A549 (cell line): ENCODE data around the gene GRK1. TPM values are rescaled to one million over a fixed set of nuclear protein-coding genes. Genes with fewer than 3 reads are reported as not detected.

ENCODE experiments used
- ATAC-seq, 2 experiments: fragments of 200-7000 bp in 1 of 2; fragments of >200 bp in 1 of 2; cut with Nextera tagmentation in 1 of 2; cut with Tn5 transposase in 1 of 2; 3 replicates each; pipeline versions ENCODE4 v1.8.0 to v1.9.1; 2018 to 2020; ENCODE audit warnings: mild to moderate bottlenecking in 1 of 2, moderate library complexity in 1 of 2
- CTCF ChIA-PET: fragments of 300-600 bp; sonication (Branson Sonifier 250); formaldehyde crosslinking; extraction: SDS; loops from one replicate; lab custom pipeline; 2021; ENCODE audit warnings: antibody characterized with exemption, inconsistent platforms; lab: Yijun Ruan, JAX
- POLR2A ChIA-PET: fragments of 350-600 bp; formaldehyde crosslinking; extraction: SDS; loops from one replicate; lab custom pipeline; 2021; ENCODE audit warnings: antibody characterized with exemption, inconsistent platforms; lab: Yijun Ruan, JAX
- DNase-seq, 2 experiments: peaks; one replicate each; pipeline versions ENCODE4 v3.0.0 to v3.0.0-alpha.2; 2011 to 2016; ENCODE audit warnings: low read depth in 1 of 2, low spot score in 1 of 2
- FAIRE-seq: peaks from 2 replicates; lab custom pipeline; 2011; peaks lifted over from hg19 to GRCh38; lab: Jason Lieb, UNC
- H3K27ac ChIP-seq, 2 experiments: fragments of >200 bp; sonication (Bioruptor Twin); formaldehyde crosslinking; 3 replicates each; pipeline ENCODE4 v1.5.1; 2016 to 2017
- H3K4me1 ChIP-seq: fragments of >200 bp; sonication (Bioruptor Twin); formaldehyde crosslinking; 3 replicates; pipeline ENCODE4 v1.6.1; 2016
- H3K4me2 ChIP-seq: fragments of >200 bp; sonication (Bioruptor Twin); formaldehyde crosslinking; 3 replicates; pipeline ENCODE4 v1.6.1; 2016
- H3K4me3 ChIP-seq: fragments of >200 bp; sonication (Bioruptor Twin); formaldehyde crosslinking; 3 replicates; pipeline ENCODE4 v1.5.1; 2016
- H3K9me3 ChIP-seq: fragments of >200 bp; sonication (Bioruptor Twin); formaldehyde crosslinking; 3 replicates; pipeline ENCODE4 v1.6.1; 2016
- CBX8 ChIP-seq: fragments of 200-600 bp; sonication (generic); IDR thresholded peaks from 2 replicates; pipeline ENCODE4 v1.6.1; 2016
- CHD2 ChIP-seq: fragments of 150-350 bp; IDR thresholded peaks from 2 replicates; pipeline ENCODE4 v1.6.1; 2014; ENCODE audit warnings: low read length; ENCODE audit not compliant: partially characterized antibody
- CHD4 ChIP-seq: fragments of 200-600 bp; sonication (generic); IDR thresholded peaks from 2 replicates; pipeline ENCODE4 v1.6.1; 2016; ENCODE audit warnings: antibody characterized with exemption, mild to moderate bottlenecking, borderline replicate concordance
- EHF ChIP-seq: fragments of 250-450 bp; sonication (Bioruptor Pico); IDR thresholded peaks from 2 replicates; pipeline ENCODE4 v1.5.0; 2020; ENCODE audit warnings: mild to moderate bottlenecking
- EHMT2 ChIP-seq: fragments of 200-600 bp; sonication (generic); IDR thresholded peaks from 2 replicates; pipeline ENCODE4 v1.6.1; 2016; ENCODE audit warnings: antibody characterized with exemption, low read depth, mild to moderate bottlenecking, moderate library complexity
- EP300 ChIP-seq, 2 experiments: fragments of >200 bp; sonication (Bioruptor Twin); formaldehyde crosslinking; IDR thresholded peaks; 2 replicates in 1 of 2; 3 replicates in 1 of 2; pipeline ENCODE4 v1.6.1; 2016 to 2017
- ESRRA ChIP-seq: fragments of 150-350 bp; IDR thresholded peaks from 2 replicates; pipeline ENCODE4 v1.6.1; 2014; ENCODE audit warnings: mild to moderate bottlenecking, low read length, borderline replicate concordance
- FOSB ChIP-seq: fragments of 250-450 bp; sonication (Bioruptor Pico); IDR thresholded peaks from 2 replicates; pipeline ENCODE4 v1.5.0; 2020; ENCODE audit warnings: mild to moderate bottlenecking, moderate library complexity
- FOXS1 ChIP-seq: fragments of 250-450 bp; sonication (Bioruptor Pico); IDR thresholded peaks from 2 replicates; pipeline ENCODE4 v1.5.0; 2020; ENCODE audit warnings: mild to moderate bottlenecking, moderate library complexity
- GATA3 ChIP-seq: IDR thresholded peaks from 2 replicates; pipeline ENCODE4 v1.6.1; 2012; ENCODE audit warnings: borderline replicate concordance
- HOXA7 ChIP-seq: fragments of 250-450 bp; sonication (Bioruptor Pico); IDR thresholded peaks from 2 replicates; pipeline ENCODE4 v1.5.0; 2020; ENCODE audit warnings: mild to moderate bottlenecking, moderate library complexity
- HOXB13 ChIP-seq: fragments of 250-450 bp; sonication (Bioruptor Pico); IDR thresholded peaks from 2 replicates; pipeline ENCODE4 v1.5.0; 2020; ENCODE audit warnings: low read depth, mild to moderate bottlenecking, moderate library complexity
- HOXB5 ChIP-seq: fragments of 250-450 bp; sonication (Bioruptor Pico); IDR thresholded peaks from 2 replicates; pipeline ENCODE4 v1.5.0; 2020; ENCODE audit warnings: mild to moderate bottlenecking, moderate library complexity
- MAFK ChIP-seq: fragments of 450-650 bp; IDR thresholded peaks from 2 replicates; pipeline ENCODE4 v1.6.1; 2014; ENCODE audit not compliant: partially characterized antibody
- MAZ ChIP-seq: fragments of 150-350 bp; IDR thresholded peaks from 2 replicates; pipeline ENCODE4 v1.6.1; 2014; ENCODE audit warnings: antibody characterized with exemption, low read depth, low read length, borderline replicate concordance
- MYC ChIP-seq: IDR thresholded peaks from 2 replicates; pipeline ENCODE4 v1.6.1; 2012; ENCODE audit warnings: mild to moderate bottlenecking, inconsistent platforms, low read length, improper control_type of control experiment, borderline replicate concordance
- NFE2L2 ChIP-seq: fragments of 150-350 bp; conservative IDR thresholded peaks from 2 replicates; pipeline ENCODE4 v1.6.1; 2014; ENCODE audit warnings: low read length
- POLR2A ChIP-seq: IDR thresholded peaks from 2 replicates; pipeline ENCODE4 v1.6.1; 2012; ENCODE audit warnings: mild to moderate bottlenecking, low read length
- RAD21 ChIP-seq, 2 experiments: fragments of >200 bp in 1 of 2; sonication (Bioruptor Twin) in 1 of 2; formaldehyde crosslinking in 1 of 2; IDR thresholded peaks in 1 of 2; conservative IDR thresholded peaks in 1 of 2; 2 replicates in 1 of 2; 3 replicates in 1 of 2; pipeline ENCODE4 v1.6.1; 2012 to 2018; ENCODE audit warnings: inconsistent platforms in 1 of 2
- RARB ChIP-seq: fragments of 250-450 bp; sonication (Bioruptor Pico); IDR thresholded peaks from 2 replicates; pipeline ENCODE4 v1.8.0; 2021; ENCODE audit warnings: mild to moderate bottlenecking, moderate library complexity
- TFCP2L1 ChIP-seq: fragments of 250-450 bp; sonication (Bioruptor Pico); IDR thresholded peaks from 2 replicates; pipeline ENCODE4 v1.5.0; 2021; ENCODE audit warnings: mild to moderate bottlenecking
- TP53 ChIP-seq: fragments of 250-450 bp; sonication (Bioruptor Pico); IDR thresholded peaks from 2 replicates; pipeline ENCODE4 v1.5.0; 2021; ENCODE audit warnings: mild to moderate bottlenecking, moderate library complexity
- ZNF302 ChIP-seq: fragments of 250-450 bp; sonication (Bioruptor Pico); IDR thresholded peaks from 2 replicates; pipeline ENCODE4 v1.9.0; 2021; ENCODE audit warnings: inconsistent platforms, mild to moderate bottlenecking, moderate library complexity
- WGBS: methylation state at CpG from one replicate; pipeline ENCODE4 v1.1.6; 2017; ENCODE audit errors: missing lambda C conversion rate; 5-methylcytosine and 5-hydroxymethylcytosine counted together
- polyA plus RNA-seq, 4 experiments: library from polyadenylated mRNA; depleted of rRNA in 3 of 4; stranded (reverse); fragments of >200 nt; fragmentation: RNase III in 1 of 4; extraction: RNeasy Plus Mini Kit Qiagen cat#74134 plus additional on column Dnase treatment in 1 of 4; gene quantifications; 2 replicates in 3 of 4; 3 replicates in 1 of 4; pipeline ENCODE4 v1.2.3, GENCODE V29; 2011 to 2017
- TF ChIP-seq, protein P1 (sequence below): fragments of >200 bp; sonication (Bioruptor Twin); formaldehyde crosslinking; IDR thresholded peaks from 3 replicates; pipeline ENCODE4 v1.5.1; 2016
- TF ChIP-seq, protein P2 (sequence below): fragments of 450-650 bp; IDR thresholded peaks from 2 replicates; pipeline ENCODE4 v1.6.1; 2014; ENCODE audit warnings: antibody characterized with exemption
- TF ChIP-seq, protein P3 (sequence below): IDR thresholded peaks from 2 replicates; pipeline ENCODE4 v1.6.1; 2012

The GRK1 gene
- polyA plus RNA-seq, 2 of the 4 experiments (the other 2 are of a cell fraction): not detected

DNA sequence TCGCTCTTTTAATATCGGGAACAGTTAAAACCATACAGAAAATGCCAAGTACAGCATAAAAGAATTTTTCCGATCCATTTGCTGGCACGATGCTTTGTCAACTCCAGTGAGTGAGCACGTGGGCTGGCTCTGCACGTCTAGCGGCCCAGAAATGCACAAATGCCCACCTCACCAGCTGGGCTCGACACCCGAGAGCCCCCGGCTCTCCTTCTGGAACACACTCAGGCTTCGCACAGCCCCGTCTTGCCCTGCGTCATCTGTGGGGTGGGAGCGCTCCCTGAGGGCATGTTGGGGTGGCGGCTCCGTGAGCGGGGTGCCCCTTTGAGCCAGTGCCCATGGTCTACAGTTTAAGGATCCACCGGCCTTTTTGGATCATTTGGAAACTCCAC lies 33.5 kb upstream of the GRK1 start:
- ATAC-seq (no peak), FAIRE-seq (no peak), DNase-seq (no peak)
- no peak overlapping the region for H3K4me3 ChIP-seq
- 97% methylated on average over 14 of the region's 18 CpGs for WGBS
- H3K4me2 ChIP-seq: no peak overlapping the region
- TF ChIP-seq FOXS1 (no peak), FOSB (CRISPR knock-in tag) (no peak), HOXB5 (no peak), TP53 (no peak), EHMT2 (no peak), ESRRA (no peak)
- TF ChIP-seq, protein P1, sequence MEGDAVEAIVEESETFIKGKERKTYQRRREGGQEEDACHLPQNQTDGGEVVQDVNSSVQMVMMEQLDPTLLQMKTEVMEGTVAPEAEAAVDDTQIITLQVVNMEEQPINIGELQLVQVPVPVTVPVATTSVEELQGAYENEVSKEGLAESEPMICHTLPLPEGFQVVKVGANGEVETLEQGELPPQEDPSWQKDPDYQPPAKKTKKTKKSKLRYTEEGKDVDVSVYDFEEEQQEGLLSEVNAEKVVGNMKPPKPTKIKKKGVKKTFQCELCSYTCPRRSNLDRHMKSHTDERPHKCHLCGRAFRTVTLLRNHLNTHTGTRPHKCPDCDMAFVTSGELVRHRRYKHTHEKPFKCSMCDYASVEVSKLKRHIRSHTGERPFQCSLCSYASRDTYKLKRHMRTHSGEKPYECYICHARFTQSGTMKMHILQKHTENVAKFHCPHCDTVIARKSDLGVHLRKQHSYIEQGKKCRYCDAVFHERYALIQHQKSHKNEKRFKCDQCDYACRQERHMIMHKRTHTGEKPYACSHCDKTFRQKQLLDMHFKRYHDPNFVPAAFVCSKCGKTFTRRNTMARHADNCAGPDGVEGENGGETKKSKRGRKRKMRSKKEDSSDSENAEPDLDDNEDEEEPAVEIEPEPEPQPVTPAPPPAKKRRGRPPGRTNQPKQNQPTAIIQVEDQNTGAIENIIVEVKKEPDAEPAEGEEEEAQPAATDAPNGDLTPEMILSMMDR: no peak
- CTCF ChIA-PET: no interaction called here
- POLR2A ChIA-PET: no interaction called here
- no peaks in the 10 kb centered on the region for H3K9me3 ChIP-seq
- H3K4me1 ChIP-seq: no peaks in the 10 kb centered on the region
- no peak overlapping the region for H3K27ac ChIP-seq

DNA sequence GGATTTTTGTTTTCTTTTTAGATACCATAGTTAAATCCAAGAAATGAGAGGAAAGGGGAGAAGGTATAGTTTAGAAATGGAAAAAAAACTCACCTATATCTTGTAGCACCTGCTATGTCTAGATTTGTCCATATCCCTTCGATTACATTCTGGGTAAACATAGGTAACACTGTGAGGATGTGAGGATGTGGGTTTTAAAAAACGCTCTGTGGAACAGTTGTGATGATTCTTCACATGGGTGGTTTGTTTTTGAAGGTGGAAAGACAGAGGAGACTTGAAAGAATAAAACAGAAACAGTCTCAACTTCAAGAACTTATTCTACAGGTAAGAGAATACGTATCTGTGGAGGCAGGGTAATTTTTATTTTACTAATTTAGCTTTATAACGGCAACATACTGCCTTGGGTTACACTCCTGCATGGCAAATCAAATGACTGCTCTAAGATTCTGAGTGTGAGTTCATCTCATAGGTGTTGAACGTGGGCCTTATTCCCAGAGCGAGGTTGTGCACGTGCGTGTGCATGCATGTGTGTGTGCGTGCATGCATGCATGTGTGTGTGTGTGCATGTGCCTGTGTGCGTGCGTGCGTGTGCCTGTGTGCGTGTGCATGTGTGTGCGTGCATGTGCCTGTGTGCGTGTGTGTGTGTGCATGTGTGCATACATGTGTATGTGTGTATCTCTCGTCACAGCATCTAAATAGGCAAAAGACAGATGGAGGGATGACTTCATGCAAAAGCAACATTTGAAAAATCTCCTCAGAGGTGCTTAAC lies 32.6 kb upstream of the GRK1 start:
- Histone ChIP-seq H3K27ac (no peak overlapping the region), H3K4me3 (no peak overlapping the region), H3K4me2 (no peak overlapping the region), H3K4me1 (no peaks in the 10 kb centered on the region), H3K9me3 (no peaks in the 10 kb centered on the region)
- DNase-seq: no peak
- no peak for FAIRE-seq
- CTCF ChIA-PET: no interaction called here
- TF ChIP-seq MAFK (no peak), HOXB13 (CRISPR knock-in tag) (no peak), GATA3 (no peak), EHMT2 (no peak), CBX8 (no peak), ESRRA (no peak)
- no peak for ATAC-seq
- POLR2A ChIA-PET: no interaction called here
- 94% methylated on average over 16 of the region's 16 CpGs for WGBS

DNA sequence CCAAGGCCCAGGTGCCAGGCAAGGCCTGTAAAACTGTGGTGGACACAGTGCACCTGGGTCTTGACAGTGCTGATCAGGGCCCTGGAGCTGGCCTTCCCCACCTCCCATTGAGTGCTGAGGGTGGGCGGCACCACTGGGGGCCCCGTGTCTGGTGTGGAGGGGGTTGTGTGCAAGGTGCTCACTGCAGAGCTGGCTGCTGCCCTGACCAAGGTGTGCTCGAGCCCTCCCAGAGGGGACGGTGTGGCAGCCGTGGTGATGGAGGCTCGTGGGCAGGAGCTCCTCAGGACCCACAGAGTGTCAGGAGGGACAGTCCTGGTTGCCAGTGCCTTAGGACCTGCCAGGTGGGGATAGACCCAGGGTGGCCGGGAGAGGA lies 32.0 kb upstream of the GRK1 start:
- no peak for FAIRE-seq
- no peaks in the 10 kb centered on the region for H3K4me1 ChIP-seq
- no peak for ATAC-seq
- POLR2A ChIA-PET: no interaction called here
- H3K4me3 ChIP-seq: no peak overlapping the region
- TF ChIP-seq, protein P2, sequence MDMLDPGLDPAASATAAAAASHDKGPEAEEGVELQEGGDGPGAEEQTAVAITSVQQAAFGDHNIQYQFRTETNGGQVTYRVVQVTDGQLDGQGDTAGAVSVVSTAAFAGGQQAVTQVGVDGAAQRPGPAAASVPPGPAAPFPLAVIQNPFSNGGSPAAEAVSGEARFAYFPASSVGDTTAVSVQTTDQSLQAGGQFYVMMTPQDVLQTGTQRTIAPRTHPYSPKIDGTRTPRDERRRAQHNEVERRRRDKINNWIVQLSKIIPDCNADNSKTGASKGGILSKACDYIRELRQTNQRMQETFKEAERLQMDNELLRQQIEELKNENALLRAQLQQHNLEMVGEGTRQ: no peak
- TF ChIP-seq RARB (CRISPR knock-in tag): no peak
- TF ChIP-seq MYC: no peak
- no peak for TF ChIP-seq FOXS1
- no peak for TF ChIP-seq HOXA7 (CRISPR knock-in tag)
- TF ChIP-seq, protein P1: no peak
- no peak for TF ChIP-seq NFE2L2
- no peak for TF ChIP-seq ZNF302
- TF ChIP-seq, protein P3, sequence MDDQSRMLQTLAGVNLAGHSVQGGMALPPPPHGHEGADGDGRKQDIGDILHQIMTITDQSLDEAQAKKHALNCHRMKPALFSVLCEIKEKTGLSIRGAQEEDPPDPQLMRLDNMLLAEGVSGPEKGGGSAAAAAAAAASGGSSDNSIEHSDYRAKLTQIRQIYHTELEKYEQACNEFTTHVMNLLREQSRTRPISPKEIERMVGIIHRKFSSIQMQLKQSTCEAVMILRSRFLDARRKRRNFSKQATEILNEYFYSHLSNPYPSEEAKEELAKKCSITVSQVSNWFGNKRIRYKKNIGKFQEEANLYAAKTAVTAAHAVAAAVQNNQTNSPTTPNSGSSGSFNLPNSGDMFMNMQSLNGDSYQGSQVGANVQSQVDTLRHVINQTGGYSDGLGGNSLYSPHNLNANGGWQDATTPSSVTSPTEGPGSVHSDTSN: no peak
- TF ChIP-seq HOXB13 (CRISPR knock-in tag): no peak
- no peak for TF ChIP-seq EP300 (IDR thresholded peaks at IDR 0.05)
- no peak for TF ChIP-seq EHF (CRISPR knock-in tag)
- no peak for TF ChIP-seq POLR2A
- no peak for TF ChIP-seq CHD2
- no peak for TF ChIP-seq TFCP2L1 (CRISPR knock-in tag)
- no peak for TF ChIP-seq MAZ
- no peak for TF ChIP-seq CHD4
- TF ChIP-seq RAD21 (conservative IDR thresholded peaks at IDR 0.05 in 1 of 2, IDR thresholded peaks at IDR 0.05 in 1 of 2): no peak
- H3K4me2 ChIP-seq: no peak overlapping the region
- CTCF ChIA-PET: no interaction called here
- DNase-seq: no peak
- no peak overlapping the region for H3K27ac ChIP-seq
- 100% methylated on average over 1 of the region's 7 CpGs for WGBS
- H3K9me3 ChIP-seq: 0 out of 3 replicates have a peak, but pooled peaks cover 5% of the 10 kb centered on the region
